Breast epithelium (tissue), 4 donors: ENCODE measurements around the gene TMTC2. TPM values are rescaled to one million over a fixed set of nuclear protein-coding genes. Genes with fewer than 3 reads are reported as not detected.

Experiments
- DNase-seq, 2 donors: peaks; one replicate each; pipeline ENCODE4 v3.0.0-alpha.2; 2019; ENCODE audit warnings: low spot score in 2 of 2
- H3K27ac ChIP-seq, 2 donors: fragments of 200-600 bp; sonication (generic) in 1 of 2; one replicate each; pipeline ENCODE4 v1.5.1; 2016 to 2019; ENCODE audit warnings: mild to moderate bottlenecking in 1 of 2
- H3K27me3 ChIP-seq, 2 donors: fragments of 200-600 bp; sonication (generic) in 1 of 2; one replicate each; pipeline versions ENCODE4 v1.5.1 to v1.6.0; 2017 to 2019; ENCODE audit warnings: control low read depth in 1 of 2, mild to moderate bottlenecking in 1 of 2
- H3K36me3 ChIP-seq: fragments of 200-600 bp; one replicate; pipeline ENCODE4 v1.5.1; 2019
- H3K4me1 ChIP-seq, 2 donors: fragments of 200-600 bp; sonication (generic); one replicate each; pipeline ENCODE4 v1.5.1; 2016 to 2019; ENCODE audit warnings: control low read depth in 1 of 2
- H3K4me3 ChIP-seq, 3 donors: fragments of 200-600 bp; sonication (generic); 1 replicate in 2 of 3; 2 replicates in 1 of 3; pipeline ENCODE4 v1.5.1; 2016 to 2019; ENCODE audit warnings: mild to moderate bottlenecking in 3 of 3, moderate library complexity in 2 of 3
- H3K9me3 ChIP-seq, 2 donors: fragments of 200-600 bp; sonication (generic) in 1 of 2; one replicate each; pipeline ENCODE4 v1.5.1; 2016 to 2019; ENCODE audit warnings: control low read depth in 1 of 2
- CTCF ChIP-seq, 3 donors: fragments of 450-650 bp; IDR thresholded peaks; one replicate each; pipeline ENCODE4 v1.5.1; 2016 to 2017; ENCODE audit warnings: antibody characterized with exemption in 3 of 3, mild to moderate bottlenecking in 3 of 3, moderate library complexity in 3 of 3
- POLR2A ChIP-seq: fragments of 450-650 bp; IDR thresholded peaks from one replicate; pipeline ENCODE4 v1.6.1; 2016; ENCODE audit warnings: antibody characterized with exemption, mild to moderate bottlenecking, moderate library complexity
- POLR2AphosphoS5 ChIP-seq, 3 donors: sonication (generic); formaldehyde crosslinking; IDR thresholded peaks; one replicate each; pipeline ENCODE4 v1.6.1; 2017; ENCODE audit warnings: antibody characterized with exemption in 3 of 3
- intact Hi-C: fragments of 100-400 bp; cut with DNase I; formaldehyde crosslinking; loops from one replicate; pipeline ENCODE4 v1.15.1; 2023; ENCODE audit warnings: low total_unique reads
- total RNA-seq, 3 donors: library from RNA; depleted of rRNA; stranded (reverse); fragments of >200 nt; gene quantifications; one replicate each; pipeline ENCODE4 v1.1.0, GENCODE V29; 2016

TMTC2 gene
- total RNA-seq, 3 donors from 2014 or later = 7.0 to 28.8 (median 19.3) TPM

- DNase-seq = no peak
Measured at GRCh38 chr12:83141460-83141994, 454.8 kb downstream of the TMTC2 start.

GRCh38 chr12:83142914-83143313 lies 456.2 kb downstream of the TMTC2 start:
- no peaks in the 10 kb centered on the region for H3K27me3 ChIP-seq
- H3K4me3 ChIP-seq = no peak overlapping the region
- no peak overlapping the region for H3K27ac ChIP-seq
- peaks cover 0 to 7% of the 10 kb centered on the region in 2 donors for H3K9me3 ChIP-seq
- H3K4me1 ChIP-seq = no peaks in the 10 kb centered on the region
- TF ChIP-seq CTCF (IDR thresholded peaks at IDR 0.05) (no peak), POLR2AphosphoS5 (IDR thresholded peaks at IDR 0.05) (no peak), POLR2A (no peak)
- intact Hi-C loops = no loop called here
- H3K36me3 ChIP-seq = no peaks in the 10 kb centered on the region
- DNase-seq = no peak

More at GRCh38 chr12:83141460-83141994, 454.8 kb downstream of the TMTC2 start:
- intact Hi-C loops = no loop called here
- Histone ChIP-seq H3K4me1 (no peaks in the 10 kb centered on the region), H3K9me3 (peaks cover 0 to 7% of the 10 kb centered on the region in 2 donors), H3K4me3 (no peak overlapping the region), H3K27me3 (no peaks in the 10 kb centered on the region), H3K36me3 (no peaks in the 10 kb centered on the region), H3K27ac (no peak overlapping the region)
- TF ChIP-seq POLR2A (no peak), CTCF (IDR thresholded peaks at IDR 0.05) (no peak)

- intact Hi-C loops = no loop called here
- TF ChIP-seq POLR2A (no peak), POLR2AphosphoS5 (IDR thresholded peaks at IDR 0.05) (no peak), CTCF (IDR thresholded peaks at IDR 0.05) (no peak)
- DNase-seq = no peak
- no peaks in the 10 kb centered on the region for H3K4me1 ChIP-seq
- H3K9me3 ChIP-seq = peaks cover 0 to 7% of the 10 kb centered on the region in 2 donors
- H3K27me3 ChIP-seq = no peaks in the 10 kb centered on the region
- no peaks in the 10 kb centered on the region for H3K36me3 ChIP-seq
- no peak overlapping the region for H3K27ac ChIP-seq
- H3K4me3 ChIP-seq = no peak overlapping the region
Measured at GRCh38 chr12:83143950-83144349, 457.2 kb downstream of the TMTC2 start.

- no peak for TF ChIP-seq CTCF (IDR thresholded peaks at IDR 0.05)
- TF ChIP-seq POLR2A = no peak
- TF ChIP-seq POLR2AphosphoS5 (IDR thresholded peaks at IDR 0.05) = no peak
- H3K9me3 ChIP-seq = peaks cover 0 to 1% of the 10 kb centered on the region in 2 donors
- no peaks in the 10 kb centered on the region for H3K4me1 ChIP-seq
- H3K36me3 ChIP-seq = no peaks in the 10 kb centered on the region
- no peak overlapping the region for H3K27ac ChIP-seq
- H3K27me3 ChIP-seq = no peaks in the 10 kb centered on the region
- H3K4me3 ChIP-seq = no peak overlapping the region
- intact Hi-C loops = no loop called here
- DNase-seq = no peak
Measured at GRCh38 chr12:83145325-83145840, 458.7 kb downstream of the TMTC2 start.

- no peaks in the 10 kb centered on the region for H3K36me3 ChIP-seq
- intact Hi-C loops = no loop called here
- no peak overlapping the region for H3K27ac ChIP-seq
- no peaks in the 10 kb centered on the region for H3K4me1 ChIP-seq
- H3K9me3 ChIP-seq = no peaks in the 10 kb centered on the region
- no peak for DNase-seq
- TF ChIP-seq POLR2AphosphoS5 (IDR thresholded peaks at IDR 0.05) = no peak
- TF ChIP-seq CTCF (IDR thresholded peaks at IDR 0.05) = no peak
- TF ChIP-seq POLR2A = no peak
- H3K27me3 ChIP-seq = no peaks in the 10 kb centered on the region
- no peak overlapping the region for H3K4me3 ChIP-seq
Measured at GRCh38 chr12:83147341-83147740, 460.6 kb downstream of the TMTC2 start.
